Transverse colon (tissue), 4 donors: ENCODE results near the gene TBC1D2B.

ENCODE experiments used
- POLR2A ChIP-seq: fragments of 450-650 bp; IDR thresholded peaks from one replicate; pipeline ENCODE4 v1.6.1; 2016; ENCODE audit warnings: antibody characterized with exemption, mild to moderate bottlenecking, moderate library complexity
- POLR2AphosphoS5 ChIP-seq, 3 donors: sonication (generic); formaldehyde crosslinking; IDR thresholded peaks; one replicate each; pipeline ENCODE4 v1.6.1; 2016; ENCODE audit warnings: antibody characterized with exemption in 3 of 3
- TF ChIP-seq, protein P1 (sequence below), 5 experiments: fragments of 200-600 bp in 3 of 5; fragments of 450-650 bp in 2 of 5; sonication (generic) in 3 of 5; IDR thresholded peaks; 1 replicate in 2 of 5; 2 replicates in 3 of 5; pipeline ENCODE4 v1.5.1; 2016 to 2017; ENCODE audit warnings: antibody characterized with exemption in 5 of 5, inconsistent platforms in 3 of 5, mild to moderate bottlenecking in 2 of 5, moderate library complexity in 1 of 5

DNA sequence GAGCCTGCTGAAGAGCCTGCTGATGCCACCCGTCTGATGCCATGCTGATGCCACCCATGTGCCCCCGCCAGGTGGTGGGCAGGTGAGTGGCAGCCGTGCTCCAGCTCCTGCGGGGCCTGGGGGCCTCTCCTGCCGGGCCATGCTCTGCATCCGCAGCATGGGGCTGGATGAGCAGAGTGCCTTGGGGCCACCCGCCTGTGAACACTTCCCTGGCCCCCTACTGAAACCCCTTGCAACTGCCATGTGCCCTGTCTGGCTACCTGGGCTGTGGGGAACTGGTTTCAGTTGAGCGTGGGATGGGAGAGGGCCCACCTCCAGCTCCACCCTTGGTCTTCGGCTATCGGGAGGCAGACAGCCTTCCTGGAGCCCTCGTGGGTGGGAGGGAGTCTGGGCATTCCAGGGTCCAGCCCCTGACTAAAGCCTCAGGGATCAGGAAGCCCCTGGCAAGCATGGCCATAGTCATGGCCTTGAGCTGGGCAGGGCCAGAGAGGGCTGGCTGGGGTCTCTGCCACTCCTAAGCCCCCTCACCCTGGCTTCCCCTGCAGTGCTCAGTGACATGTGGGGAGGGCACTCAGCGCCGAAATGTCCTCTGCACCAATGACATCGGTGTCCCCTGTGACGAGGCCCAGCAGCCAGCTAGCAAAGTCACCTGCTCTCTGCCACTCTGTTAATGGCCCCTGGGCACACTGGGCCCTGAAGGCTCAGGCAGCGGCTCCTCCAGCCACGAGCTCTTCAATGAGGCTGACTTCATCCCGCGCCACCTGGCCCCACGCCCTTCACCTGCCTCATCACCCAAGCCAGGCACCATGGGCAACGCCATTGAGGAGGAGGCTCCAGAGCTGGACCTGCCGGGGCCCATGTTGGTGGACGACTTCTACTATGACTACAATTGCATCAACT lies 92.2 kb downstream of the TBC1D2B start:
- no peak for TF ChIP-seq POLR2A
- TF ChIP-seq, protein P1, sequence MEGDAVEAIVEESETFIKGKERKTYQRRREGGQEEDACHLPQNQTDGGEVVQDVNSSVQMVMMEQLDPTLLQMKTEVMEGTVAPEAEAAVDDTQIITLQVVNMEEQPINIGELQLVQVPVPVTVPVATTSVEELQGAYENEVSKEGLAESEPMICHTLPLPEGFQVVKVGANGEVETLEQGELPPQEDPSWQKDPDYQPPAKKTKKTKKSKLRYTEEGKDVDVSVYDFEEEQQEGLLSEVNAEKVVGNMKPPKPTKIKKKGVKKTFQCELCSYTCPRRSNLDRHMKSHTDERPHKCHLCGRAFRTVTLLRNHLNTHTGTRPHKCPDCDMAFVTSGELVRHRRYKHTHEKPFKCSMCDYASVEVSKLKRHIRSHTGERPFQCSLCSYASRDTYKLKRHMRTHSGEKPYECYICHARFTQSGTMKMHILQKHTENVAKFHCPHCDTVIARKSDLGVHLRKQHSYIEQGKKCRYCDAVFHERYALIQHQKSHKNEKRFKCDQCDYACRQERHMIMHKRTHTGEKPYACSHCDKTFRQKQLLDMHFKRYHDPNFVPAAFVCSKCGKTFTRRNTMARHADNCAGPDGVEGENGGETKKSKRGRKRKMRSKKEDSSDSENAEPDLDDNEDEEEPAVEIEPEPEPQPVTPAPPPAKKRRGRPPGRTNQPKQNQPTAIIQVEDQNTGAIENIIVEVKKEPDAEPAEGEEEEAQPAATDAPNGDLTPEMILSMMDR (IDR thresholded peaks at IDR 0.05): no peak
- TF ChIP-seq POLR2AphosphoS5 (IDR thresholded peaks at IDR 0.05): no peak
